CD14-positive monocyte (primary cell): ENCODE measurements around the gene OR1D5. TPM values are rescaled to one million over a fixed set of nuclear protein-coding genes. Genes with fewer than 3 reads are reported as not detected.
"Not testable (repeated sequence)": the region's sequence is repeated elsewhere in the genome, so short reads cannot be mapped to it uniquely, and the experiment has no call there.

Source experiments
- DNase-seq, 3 donors: peaks; one replicate each; pipeline ENCODE4 v3.0.0-alpha.2; 2011 to 2022
- H2AFZ ChIP-seq: 2 replicates; pipeline ENCODE4 v1.6.0; 2012; ENCODE audit warnings: mild to moderate bottlenecking, low read depth, low read length, inconsistent platforms; ENCODE audit not compliant: insufficient read depth, poor library complexity, severe bottlenecking
- H3K27ac ChIP-seq, 2 donors: 1 replicate in 1 of 2; 2 replicates in 1 of 2; pipeline ENCODE4 v1.5.1; 2012 to 2013; ENCODE audit warnings: low read length in 2 of 2, control low read depth in 1 of 2, inconsistent platforms in 1 of 2, low read depth in 1 of 2, mild to moderate bottlenecking in 1 of 2
- H3K27me3 ChIP-seq, 2 donors: one replicate each; pipeline versions ENCODE4 v1.6.0 to v1.6.1; 2011 to 2013; ENCODE audit warnings: low read length in 2 of 2; ENCODE audit not compliant: control insufficient read depth in 2 of 2, insufficient read depth in 2 of 2
- H3K36me3 ChIP-seq, 2 donors: replicated peaks in 1 of 2; 1 replicate in 1 of 2; 2 replicates in 1 of 2; pipeline versions ENCODE4 v1.5.1 to v1.6.1; 2012 to 2013; ENCODE audit warnings: low read length in 2 of 2, control low read depth in 1 of 2, inconsistent platforms in 1 of 2, mild to moderate bottlenecking in 1 of 2; ENCODE audit not compliant: insufficient read depth in 2 of 2, control insufficient read depth in 1 of 2
- H3K4me1 ChIP-seq, 2 donors: 1 replicate in 1 of 2; 2 replicates in 1 of 2; pipeline versions ENCODE4 v1.5.1 to v1.6.1; 2012 to 2013; ENCODE audit warnings: low read length in 2 of 2, control low read depth in 1 of 2, inconsistent platforms in 1 of 2, mild to moderate bottlenecking in 1 of 2, moderate library complexity in 1 of 2; ENCODE audit not compliant: insufficient read depth in 2 of 2, control insufficient read depth in 1 of 2
- H3K4me2 ChIP-seq: replicated peaks from 2 replicates; pipeline ENCODE3; 2012; ENCODE audit warnings: low read length, moderate library complexity, mild to moderate bottlenecking; ENCODE audit not compliant: poor library complexity, severe bottlenecking; ENCODE audit errors: extremely low read depth
- H3K4me3 ChIP-seq, 3 experiments: fragments of 200-600 bp in 1 of 3; sonication (generic) in 1 of 3; replicated peaks in 1 of 3; 1 replicate in 2 of 3; 2 replicates in 1 of 3; pipeline ENCODE4 v1.5.1; 2011 to 2013; ENCODE audit warnings: low read length in 3 of 3, mild to moderate bottlenecking in 3 of 3, control low read depth in 2 of 3, low read depth in 2 of 3, inconsistent platforms in 1 of 3, moderate library complexity in 1 of 3
- H3K79me2 ChIP-seq: 2 replicates; pipeline ENCODE4 v1.6.0; 2012; ENCODE audit warnings: mild to moderate bottlenecking, control low read depth, inconsistent platforms, low read length, moderate library complexity; ENCODE audit not compliant: insufficient read depth
- H3K9ac ChIP-seq: 2 replicates; pipeline ENCODE4 v1.6.0; 2017; ENCODE audit warnings: low read length, mild to moderate bottlenecking; ENCODE audit not compliant: insufficient read depth, poor library complexity, severe bottlenecking
- H3K9me3 ChIP-seq, 2 donors: replicated peaks in 1 of 2; 1 replicate in 1 of 2; 2 replicates in 1 of 2; pipeline versions ENCODE4 v1.5.1 to v1.6.1; 2012 to 2013; ENCODE audit warnings: low read length in 2 of 2, control low read depth in 1 of 2; ENCODE audit not compliant: control insufficient read depth in 1 of 2, insufficient read depth in 1 of 2
- H4K20me1 ChIP-seq: 2 replicates; pipeline ENCODE4 v1.6.0; 2012; ENCODE audit warnings: mild to moderate bottlenecking, low read length, control low read depth, moderate library complexity; ENCODE audit not compliant: insufficient read depth
- H3K27ac Mint-ChIP-seq, 7 donors: one replicate each; pipeline ENCODE4 v1.8.0; 2020; ENCODE audit warnings: mild to moderate bottlenecking in 7 of 7, mixed read lengths in 7 of 7, moderate library complexity in 6 of 7, inconsistent platforms in 2 of 7
- H3K27me3 Mint-ChIP-seq, 3 donors: one replicate each; pipeline ENCODE4 v1.8.0; 2021 to 2022; ENCODE audit warnings: low read depth in 3 of 3, mild to moderate bottlenecking in 3 of 3, mixed read lengths in 3 of 3, moderate library complexity in 3 of 3, inconsistent platforms in 1 of 3
- H3K36me3 Mint-ChIP-seq, 2 donors: one replicate each; pipeline ENCODE4 v1.8.0; 2020; ENCODE audit warnings: mixed read lengths in 2 of 2, inconsistent platforms in 1 of 2, mild to moderate bottlenecking in 1 of 2
- H3K4me1 Mint-ChIP-seq: one replicate; pipeline ENCODE4 v1.8.0; 2020; ENCODE audit warnings: mild to moderate bottlenecking, mixed read lengths
- H3K4me3 Mint-ChIP-seq, 2 donors: one replicate each; pipeline ENCODE4 v1.8.0; 2020; ENCODE audit warnings: mild to moderate bottlenecking in 2 of 2, mixed read lengths in 2 of 2, moderate library complexity in 1 of 2
- H3K9me3 Mint-ChIP-seq, 7 donors: one replicate each; pipeline ENCODE4 v1.8.0; 2020 to 2022; ENCODE audit warnings: mixed read lengths in 7 of 7, mild to moderate bottlenecking in 6 of 7, moderate library complexity in 6 of 7, inconsistent platforms in 2 of 7
- WGBS: methylation state at CpG from one replicate; pipeline ENCODE4 v1.1.5; 2013; ENCODE audit warnings: missing lambda C conversion rate; ENCODE audit not compliant: insufficient coverage; 5-methylcytosine and 5-hydroxymethylcytosine counted together
- intact Hi-C, 2 donors: fragments of 100-400 bp; cut with micrococcal nuclease; formaldehyde crosslinking; loops; one replicate each; pipeline versions ENCODE4 v1.15.0 to v1.15.1; 2023
- polyA plus RNA-seq, 3 donors: library from polyadenylated mRNA; depleted of rRNA in 1 of 3; unstranded in 2 of 3; stranded (reverse) in 1 of 3; fragments of 300-500 nt in 2 of 3; fragments of >200 nt in 1 of 3; fragmentation: Illumina TruSeq in 2 of 3; gene quantifications; 1 replicate in 2 of 3; 2 replicates in 1 of 3; pipeline ENCODE4 v1.2.3, GENCODE V29; 2012 to 2021
- TF ChIP-seq, protein P1 (sequence below): fragments of 200-600 bp; IDR thresholded peaks from one replicate; pipeline ENCODE4 v1.8.0; 2022; ENCODE audit warnings: antibody characterized with exemption, mild to moderate bottlenecking

OR1D5 gene
- polyA plus RNA-seq, 3 donors: not detected

DNA sequence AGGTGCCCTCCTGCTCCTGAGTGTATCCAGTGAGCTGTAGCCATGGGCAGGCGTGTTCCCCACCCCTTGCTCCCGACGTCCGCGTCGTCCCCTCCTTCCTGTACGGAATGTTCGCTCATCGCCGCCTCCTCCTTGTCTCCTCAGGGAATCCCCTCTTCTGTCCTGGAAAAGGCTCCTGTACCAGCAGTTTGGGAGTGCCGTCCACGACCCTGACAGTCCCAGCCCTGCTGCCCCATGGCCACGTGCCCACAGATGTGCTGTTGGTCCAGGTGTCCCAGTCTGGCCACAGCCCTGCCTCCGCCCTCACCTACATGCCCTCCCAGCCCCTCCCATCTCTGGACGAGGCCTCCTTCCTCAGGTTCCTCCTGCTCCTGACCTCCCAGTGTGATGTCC lies 30.2 kb downstream of the OR1D5 start:
- intact Hi-C loops: no loop called here
- Mint-ChIP-seq H3K9me3 (no peaks in the 10 kb centered on the region), H3K4me1 (peaks cover 16% of the 10 kb centered on the region), H3K36me3 (peaks cover 52 to 66% of the 10 kb centered on the region in 2 donors), H3K27me3 (peaks cover 0 to 3% (median 0%) of the 10 kb centered on the region in 3 donors), H3K4me3 (no peak overlapping the region), H3K27ac (peak overlapping the region in 1 of 7 donors; percentile 63)
- H3K4me2 ChIP-seq: no peak overlapping the region
- no peaks in the 10 kb centered on the region for H3K27me3 ChIP-seq
- DNase-seq: no peak
- 93% methylated on average over 13 of the region's 15 CpGs for WGBS
- H3K36me3 ChIP-seq: peaks cover 43 to 65% of the 10 kb centered on the region in 2 donors
- H4K20me1 ChIP-seq: peaks cover 33% of the 10 kb centered on the region
- TF ChIP-seq, protein P1, sequence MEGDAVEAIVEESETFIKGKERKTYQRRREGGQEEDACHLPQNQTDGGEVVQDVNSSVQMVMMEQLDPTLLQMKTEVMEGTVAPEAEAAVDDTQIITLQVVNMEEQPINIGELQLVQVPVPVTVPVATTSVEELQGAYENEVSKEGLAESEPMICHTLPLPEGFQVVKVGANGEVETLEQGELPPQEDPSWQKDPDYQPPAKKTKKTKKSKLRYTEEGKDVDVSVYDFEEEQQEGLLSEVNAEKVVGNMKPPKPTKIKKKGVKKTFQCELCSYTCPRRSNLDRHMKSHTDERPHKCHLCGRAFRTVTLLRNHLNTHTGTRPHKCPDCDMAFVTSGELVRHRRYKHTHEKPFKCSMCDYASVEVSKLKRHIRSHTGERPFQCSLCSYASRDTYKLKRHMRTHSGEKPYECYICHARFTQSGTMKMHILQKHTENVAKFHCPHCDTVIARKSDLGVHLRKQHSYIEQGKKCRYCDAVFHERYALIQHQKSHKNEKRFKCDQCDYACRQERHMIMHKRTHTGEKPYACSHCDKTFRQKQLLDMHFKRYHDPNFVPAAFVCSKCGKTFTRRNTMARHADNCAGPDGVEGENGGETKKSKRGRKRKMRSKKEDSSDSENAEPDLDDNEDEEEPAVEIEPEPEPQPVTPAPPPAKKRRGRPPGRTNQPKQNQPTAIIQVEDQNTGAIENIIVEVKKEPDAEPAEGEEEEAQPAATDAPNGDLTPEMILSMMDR: no peak
- peaks cover 10 to 17% of the 10 kb centered on the region in 2 donors for H3K4me1 ChIP-seq
- no peak overlapping the region for H2AFZ ChIP-seq
- H3K9me3 ChIP-seq: no peaks in the 10 kb centered on the region
- no peak overlapping the region for H3K27ac ChIP-seq
- H3K79me2 ChIP-seq: no peaks in the 10 kb centered on the region
- H3K9ac ChIP-seq: no peak overlapping the region
- H3K4me3 ChIP-seq: no peak overlapping the region

GRCh38 chr17:3032258-3033247 lies 30.9 kb downstream of the OR1D5 start:
- H3K4me1 ChIP-seq: peaks cover 10 to 17% of the 10 kb centered on the region in 2 donors
- H3K9me3 ChIP-seq: no peaks in the 10 kb centered on the region
- Mint-ChIP-seq H3K27me3 (peaks cover 0 to 3% (median 0%) of the 10 kb centered on the region in 3 donors), H3K4me1 (peaks cover 16% of the 10 kb centered on the region), H3K9me3 (no peaks in the 10 kb centered on the region), H3K36me3 (peaks cover 59 to 73% of the 10 kb centered on the region in 2 donors), H3K4me3 (no peak overlapping the region), H3K27ac (peak overlapping the region in 4 of 7 donors; percentile 6 to 53 (median 35))
- peaks cover 40% of the 10 kb centered on the region for H4K20me1 ChIP-seq
- intact Hi-C loops: no loop called here
- H3K27ac ChIP-seq: no peak overlapping the region
- H3K79me2 ChIP-seq: no peaks in the 10 kb centered on the region
- TF ChIP-seq, protein P1: no peak
- no peak overlapping the region for H3K4me2 ChIP-seq
- no peak overlapping the region for H2AFZ ChIP-seq
- no peak for DNase-seq
- H3K27me3 ChIP-seq: no peaks in the 10 kb centered on the region
- H3K9ac ChIP-seq: no peak overlapping the region
- H3K4me3 ChIP-seq: no peak overlapping the region
- WGBS: 92% methylated on average over 26 of the region's 27 CpGs
- H3K36me3 ChIP-seq: peaks cover 49 to 72% of the 10 kb centered on the region in 2 donors

DNA sequence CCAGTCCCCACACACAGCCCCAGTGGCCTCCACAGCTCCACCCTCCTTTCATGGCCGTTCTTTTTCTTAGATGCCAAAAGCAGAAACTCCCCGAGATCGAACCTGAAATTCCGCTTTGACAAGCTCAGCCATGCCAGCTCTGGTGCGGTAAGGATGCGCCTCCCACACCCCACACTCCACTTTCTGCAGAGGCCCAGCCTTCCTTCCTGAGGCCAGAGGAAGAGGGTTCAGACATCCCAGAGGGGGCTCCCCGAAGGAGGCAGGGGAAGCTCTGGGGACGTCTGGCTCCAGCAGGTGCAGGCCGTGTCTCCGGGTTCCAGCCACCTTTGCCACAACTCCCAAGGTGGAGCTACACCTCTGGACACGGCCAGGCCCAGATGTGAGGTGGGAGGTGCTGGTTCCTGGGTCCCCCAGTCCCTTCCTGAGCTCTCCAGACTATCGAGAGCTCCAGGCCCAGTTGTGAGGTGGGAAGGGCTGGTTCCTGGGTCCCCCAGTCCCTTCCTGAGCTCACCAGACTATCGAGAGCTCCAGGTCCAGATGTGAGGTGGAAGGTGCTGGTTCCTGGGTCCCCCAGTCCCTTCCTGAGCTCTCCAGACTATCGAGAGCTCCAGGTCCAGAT lies 32.4 kb downstream of the OR1D5 start:
- H3K4me1 ChIP-seq: peaks cover 10 to 17% of the 10 kb centered on the region in 2 donors
- H3K36me3 Mint-ChIP-seq: peaks cover 71 to 89% of the 10 kb centered on the region in 2 donors
- H3K79me2 ChIP-seq, H3K27me3 Mint-ChIP-seq, H3K9me3 ChIP-seq, DNase-seq, H3K9ac ChIP-seq, H3K27me3 ChIP-seq, intact Hi-C loops, H3K4me3 Mint-ChIP-seq, H3K9me3 Mint-ChIP-seq, H3K4me3 ChIP-seq, H2AFZ ChIP-seq, H3K4me2 ChIP-seq: not testable (repeated sequence)
- peak overlapping the region in 1 of 2 donors; percentile 73 for H3K27ac ChIP-seq
- H3K4me1 Mint-ChIP-seq: peaks cover 15% of the 10 kb centered on the region
- H4K20me1 ChIP-seq: peaks cover 49% of the 10 kb centered on the region
- H3K27ac Mint-ChIP-seq: peak overlapping the region in 6 of 7 donors; percentile 1 to 88 (median 81)
- H3K36me3 ChIP-seq: peaks cover 63 to 88% of the 10 kb centered on the region in 2 donors
- 98% methylated on average over 9 of the region's 14 CpGs for WGBS
